Activated CD4-positive, CD25-positive, alpha-beta regulatory T cell treated with anti-CD3 and anti-CD28 coated beads, Interleukin-2, amount 50 U/mL, for 16 hours (primary cell): ENCODE results near the gene EFNB2.

Experiments used
- DNase-seq: peaks from one replicate; pipeline ENCODE4 v3.0.0-alpha.2; 2020; ENCODE audit warnings: low read depth, low spot score

The EFNB2 gene

GRCh38 chr13:106500445-106500844, 35.0 kb downstream of the EFNB2 start:
- no peak for DNase-seq

GRCh38 chr13:106499896-106500295, 35.6 kb downstream of the EFNB2 start:
- no peak for DNase-seq

- no peak for DNase-seq
These were observed 36.3 kb downstream of the EFNB2 start for GRCh38 chr13:106499113-106499512.

GRCh38 chr13:106498571-106498970, 36.9 kb downstream of the EFNB2 start:
- no peak for DNase-seq

- DNase-seq: no peak
These were observed 37.3 kb downstream of the EFNB2 start for GRCh38 chr13:106498158-106498557.

GRCh38 chr13:106497079-106497478, 38.4 kb downstream of the EFNB2 start:
- DNase-seq: no peak

- no peak for DNase-seq
These were observed 39.1 kb downstream of the EFNB2 start for GRCh38 chr13:106496072-106496997.

GRCh38 chr13:106494936-106495335, 40.5 kb downstream of the EFNB2 start:
- DNase-seq: no peak

GRCh38 chr13:106494506-106494905, 41.0 kb downstream of the EFNB2 start:
- no peak for DNase-seq

- DNase-seq: no peak
These were observed 41.8 kb downstream of the EFNB2 start for GRCh38 chr13:106493533-106494220.

GRCh38 chr13:106492588-106493475, 42.6 kb downstream of the EFNB2 start:
- no peak for DNase-seq

- no peak for DNase-seq
These were observed 43.4 kb downstream of the EFNB2 start for GRCh38 chr13:106491928-106492587.

GRCh38 chr13:106491463-106491862, 44.0 kb downstream of the EFNB2 start:
- no peak for DNase-seq

GRCh38 chr13:106490569-106491321, 44.7 kb downstream of the EFNB2 start:
- no peak for DNase-seq

- DNase-seq: no peak
These were observed 45.5 kb downstream of the EFNB2 start for GRCh38 chr13:106489849-106490568.

- DNase-seq: no peak
These were observed 46.8 kb downstream of the EFNB2 start for GRCh38 chr13:106488686-106489085.

GRCh38 chr13:106488076-106488475, 47.4 kb downstream of the EFNB2 start:
- DNase-seq: no peak

- DNase-seq: no peak
These were observed 48.3 kb downstream of the EFNB2 start for GRCh38 chr13:106487129-106487528.

- no peak for DNase-seq
These were observed 49.2 kb downstream of the EFNB2 start for GRCh38 chr13:106486287-106486686.
